ENCODE results near the gene NOTCH1. TPM values are rescaled to one million over a fixed set of nuclear protein-coding genes. Genes with fewer than 3 reads are reported as not detected.

Gene NOTCH1
- total RNA-seq, 4 donors from 2014 or later = 48.6 to 90.6 (median 58.8) TPM

GRCh38 chr9:136567651-136568287, 21.9 kb upstream of the NOTCH1 start:
- WGBS = 65% methylated on average over 9 of the region's 27 CpGs
- Histone ChIP-seq H3K9me3 (no peaks in the 10 kb centered on the region), H3K27ac (replicated peaks in 1 of 4) (peak overlapping the region; percentile 69 to 78 (median 74)), H3K27me3 (no peaks in the 10 kb centered on the region), H3K4me3 (peak overlapping the region in 1 of 4 donors; percentile 11), H3K36me3 (no peaks in the 10 kb centered on the region), H3K4me1 (peaks cover 84 to 97% (median 96%) of the 10 kb centered on the region in 4 donors)
- TF ChIP-seq POLR2A (IDR thresholded peaks at IDR 0.05; ENCODE audit: low read depth) = no peak
- peak; percentile 44 to 81 for TF ChIP-seq POLR2AphosphoS5 (IDR thresholded peaks at IDR 0.05)
- intact Hi-C loops (cut with DNase I) = no loop called here
- DNase-seq (ENCODE audit: extremely low spot score) = no peak

- H3K4me1 ChIP-seq = peaks cover 79 to 92% (median 89%) of the 10 kb centered on the region in 4 donors
- no peaks in the 10 kb centered on the region for H3K9me3 ChIP-seq
- no peaks in the 10 kb centered on the region for H3K36me3 ChIP-seq
- intact Hi-C loops (cut with DNase I) = no loop called here
- DNase-seq (ENCODE audit: extremely low spot score) = no peak
- no peak for TF ChIP-seq EP300 (IDR thresholded peaks at IDR 0.05)
- TF ChIP-seq POLR2AphosphoS5 (IDR thresholded peaks at IDR 0.05) = peak in 1 of 2 donors; percentile 32
- 62% methylated on average over 11 of the region's 14 CpGs for WGBS
- peak overlapping the region; percentile 69 to 78 (median 74) for H3K27ac ChIP-seq (replicated peaks in 1 of 4)
- H3K27me3 ChIP-seq = no peaks in the 10 kb centered on the region
- no peak overlapping the region for H3K4me3 ChIP-seq
These were observed 21.1 kb upstream of the NOTCH1 start for GRCh38 chr9:136566901-136567300.

- no peak overlapping the region for H3K4me3 ChIP-seq
- H3K4me1 ChIP-seq = peaks cover 75 to 88% (median 85%) of the 10 kb centered on the region in 4 donors
- WGBS = 72% methylated on average over 10 of the region's 19 CpGs
- no peak for TF ChIP-seq POLR2A (IDR thresholded peaks at IDR 0.05; ENCODE audit: low read depth)
- no peak for TF ChIP-seq POLR2AphosphoS5 (IDR thresholded peaks at IDR 0.05)
- TF ChIP-seq CTCF (IDR thresholded peaks at IDR 0.05) = no peak
- TF ChIP-seq EP300 (IDR thresholded peaks at IDR 0.05) = no peak
- intact Hi-C loops (cut with DNase I) = no loop called here
- H3K9me3 ChIP-seq = no peaks in the 10 kb centered on the region
- no peaks in the 10 kb centered on the region for H3K27me3 ChIP-seq
- H3K27ac ChIP-seq (replicated peaks in 1 of 4) = peak overlapping the region; percentile 69 to 78 (median 74)
- DNase-seq (ENCODE audit: extremely low spot score) = no peak
- H3K36me3 ChIP-seq = no peaks in the 10 kb centered on the region
These were observed 20.7 kb upstream of the NOTCH1 start for GRCh38 chr9:136566553-136566895.

DNA sequence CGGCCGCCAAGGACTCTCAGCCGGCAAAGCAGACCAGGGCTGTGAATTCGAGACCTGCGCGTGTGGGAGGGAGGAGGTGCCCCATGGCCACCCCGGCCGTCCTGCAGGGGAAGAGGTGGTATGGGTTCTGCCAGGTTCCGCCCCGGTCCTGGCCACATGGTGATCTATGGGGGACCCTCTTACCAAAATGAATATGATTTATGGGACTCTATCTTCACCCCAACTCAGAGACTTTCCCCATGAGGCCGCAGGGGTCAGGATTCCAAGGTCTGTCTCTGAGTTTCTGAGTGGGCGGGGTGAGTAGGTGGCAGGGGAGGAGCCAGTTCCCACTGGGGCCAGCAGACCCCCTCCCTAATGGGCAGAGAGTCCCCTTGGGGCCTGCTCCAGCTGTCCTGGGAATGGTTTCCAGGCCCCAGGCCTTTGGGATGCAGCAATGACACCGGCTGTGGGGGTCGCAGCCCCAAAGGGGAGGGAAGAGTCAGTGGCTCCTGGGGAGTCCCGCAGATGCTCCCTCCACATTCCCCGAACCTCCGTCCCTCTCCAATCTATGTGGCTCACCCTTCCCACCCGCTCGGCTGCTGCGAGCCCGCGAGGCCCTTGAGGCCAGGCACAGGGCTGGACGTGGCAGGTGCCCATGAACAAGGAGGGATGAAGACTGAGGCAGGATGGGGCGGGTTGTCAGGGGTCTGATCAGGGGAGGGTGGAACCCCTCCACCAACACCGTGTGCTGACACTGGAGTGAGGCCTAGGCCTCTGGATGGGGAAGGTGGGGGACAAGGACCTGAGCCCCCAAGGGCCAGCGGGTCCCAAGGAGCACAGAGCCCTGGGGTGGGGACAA, 20.1 kb upstream of the NOTCH1 start:
- H3K27ac ChIP-seq (replicated peaks in 1 of 4) = peak overlapping the region; percentile 69 to 78 (median 74)
- intact Hi-C loops (cut with DNase I) = no loop called here
- no peak for DNase-seq (ENCODE audit: extremely low spot score)
- H3K4me1 ChIP-seq = peaks cover 69 to 83% (median 82%) of the 10 kb centered on the region in 4 donors
- no peak overlapping the region for H3K4me3 ChIP-seq
- no peaks in the 10 kb centered on the region for H3K36me3 ChIP-seq
- WGBS = 74% methylated on average over 25 of the region's 26 CpGs
- H3K27me3 ChIP-seq = no peaks in the 10 kb centered on the region
- no peak for TF ChIP-seq EP300 (IDR thresholded peaks at IDR 0.05)
- no peak for TF ChIP-seq POLR2A (IDR thresholded peaks at IDR 0.05; ENCODE audit: low read depth)
- TF ChIP-seq CTCF (IDR thresholded peaks at IDR 0.05) = no peak
- no peak for TF ChIP-seq POLR2AphosphoS5 (IDR thresholded peaks at IDR 0.05)
- no peaks in the 10 kb centered on the region for H3K9me3 ChIP-seq

DNA sequence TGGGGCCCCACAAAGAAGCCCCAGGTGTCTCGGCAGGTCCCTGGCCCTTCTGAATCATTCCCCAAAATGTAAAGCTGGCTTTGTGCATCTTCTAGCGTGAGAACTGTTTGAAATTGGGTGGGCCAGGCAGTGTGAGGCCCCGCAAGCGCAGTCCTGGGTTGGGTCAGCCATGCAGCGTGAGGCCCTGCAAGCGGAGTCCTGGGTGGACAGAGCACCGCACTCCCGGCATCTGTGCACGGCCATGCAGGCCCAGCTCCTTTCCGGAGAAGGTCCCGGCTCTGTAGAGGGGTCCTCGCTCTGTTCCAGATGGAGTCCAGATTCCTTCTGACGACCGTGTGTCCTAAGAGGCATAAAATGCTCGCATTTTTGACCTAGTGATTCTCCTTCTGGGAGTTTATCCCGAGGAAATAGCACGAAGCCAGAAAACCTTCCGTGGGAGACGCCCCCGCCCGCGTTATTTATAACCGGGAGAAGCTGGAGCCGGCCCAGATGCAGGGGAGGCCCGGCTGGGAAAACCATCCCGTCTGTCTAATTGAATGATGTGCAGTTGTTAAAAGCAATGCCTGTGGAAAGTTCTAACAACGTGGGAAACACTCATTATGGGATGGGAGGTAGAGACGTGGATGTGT, 19.4 kb upstream of the NOTCH1 start:
- DNase-seq (ENCODE audit: extremely low spot score) = no peak
- WGBS = 44% methylated on average over 15 of the region's 28 CpGs
- Histone ChIP-seq H3K27me3 (no peaks in the 10 kb centered on the region), H3K4me3 (no peak overlapping the region), H3K27ac (replicated peaks in 1 of 4) (peak overlapping the region; percentile 69 to 78 (median 74)), H3K4me1 (peaks cover 69 to 76% (median 74%) of the 10 kb centered on the region in 4 donors), H3K36me3 (no peaks in the 10 kb centered on the region), H3K9me3 (no peaks in the 10 kb centered on the region)
- intact Hi-C loops (cut with DNase I) = no loop called here
- TF ChIP-seq POLR2A (IDR thresholded peaks at IDR 0.05; ENCODE audit: low read depth) (no peak), POLR2AphosphoS5 (IDR thresholded peaks at IDR 0.05) (no peak), EP300 (IDR thresholded peaks at IDR 0.05) (no peak), CTCF (IDR thresholded peaks at IDR 0.05) (no peak)
